ENCODE data around the gene MGP. TPM values are rescaled to one million over a fixed set of nuclear protein-coding genes. Genes with fewer than 3 reads are reported as not detected.

The MGP gene
- total RNA-seq, 2 experiments from 2014 or later, result 1.3 to 1.8 TPM

DNA sequence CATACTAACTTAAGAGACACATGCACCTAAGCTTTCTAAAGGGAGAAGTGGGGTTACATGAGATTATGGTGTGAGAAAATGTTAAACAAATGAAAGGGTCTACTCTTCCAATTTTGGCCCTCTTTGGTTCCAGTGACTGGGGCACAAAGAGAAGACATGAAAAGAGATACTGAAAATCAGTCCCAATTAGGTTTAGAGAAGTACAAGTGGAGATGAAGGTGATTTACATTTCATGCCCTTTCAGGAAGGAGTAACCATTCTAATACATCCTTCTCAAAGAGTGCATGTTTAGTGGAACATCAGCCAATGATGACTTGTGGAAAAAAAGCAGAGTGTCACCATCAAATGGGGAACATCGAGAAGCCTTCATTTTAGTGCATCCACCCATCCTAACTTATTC is 14.4 kb downstream of the MGP start:
- no peak overlapping the region for H3K27ac ChIP-seq (ENCODE audit: low read depth in 1 of 2, low read length in 2 of 2)
- Mint-ChIP-seq H3K4me3 (no peak overlapping the region), H3K9me3 (no peaks in the 10 kb centered on the region), H3K27ac (no peak overlapping the region), H3K27me3 (no peaks in the 10 kb centered on the region), H3K36me3 (ENCODE audit: low read depth) (no peaks in the 10 kb centered on the region), H3K4me1 (ENCODE audit: low read depth) (no peaks in the 10 kb centered on the region)
- no peaks in the 10 kb centered on the region for H3K4me1 ChIP-seq (ENCODE audit: insufficient read depth, low read length)
- H3K4me3 ChIP-seq (ENCODE audit: low read length), result no peak overlapping the region
- H3K27me3 ChIP-seq (ENCODE audit: control insufficient read depth in 1 of 2, insufficient read depth in 2 of 2, low read length in 2 of 2), result peaks cover 0 to 2% of the 10 kb centered on the region in 2 experiments
- ATAC-seq (ENCODE audit: poor library complexity) (no peak), DNase-seq (no peak)
- TF ChIP-seq, protein P1, sequence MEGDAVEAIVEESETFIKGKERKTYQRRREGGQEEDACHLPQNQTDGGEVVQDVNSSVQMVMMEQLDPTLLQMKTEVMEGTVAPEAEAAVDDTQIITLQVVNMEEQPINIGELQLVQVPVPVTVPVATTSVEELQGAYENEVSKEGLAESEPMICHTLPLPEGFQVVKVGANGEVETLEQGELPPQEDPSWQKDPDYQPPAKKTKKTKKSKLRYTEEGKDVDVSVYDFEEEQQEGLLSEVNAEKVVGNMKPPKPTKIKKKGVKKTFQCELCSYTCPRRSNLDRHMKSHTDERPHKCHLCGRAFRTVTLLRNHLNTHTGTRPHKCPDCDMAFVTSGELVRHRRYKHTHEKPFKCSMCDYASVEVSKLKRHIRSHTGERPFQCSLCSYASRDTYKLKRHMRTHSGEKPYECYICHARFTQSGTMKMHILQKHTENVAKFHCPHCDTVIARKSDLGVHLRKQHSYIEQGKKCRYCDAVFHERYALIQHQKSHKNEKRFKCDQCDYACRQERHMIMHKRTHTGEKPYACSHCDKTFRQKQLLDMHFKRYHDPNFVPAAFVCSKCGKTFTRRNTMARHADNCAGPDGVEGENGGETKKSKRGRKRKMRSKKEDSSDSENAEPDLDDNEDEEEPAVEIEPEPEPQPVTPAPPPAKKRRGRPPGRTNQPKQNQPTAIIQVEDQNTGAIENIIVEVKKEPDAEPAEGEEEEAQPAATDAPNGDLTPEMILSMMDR (IDR thresholded peaks at IDR 0.05), result no peak
- POLR2A ChIA-PET, result no interaction called here
- CTCF ChIA-PET, result no interaction called here
- intact Hi-C loops (cut with DNase I, micrococcal nuclease), result no loop called here
- no peaks in the 10 kb centered on the region for H3K36me3 ChIP-seq (ENCODE audit: insufficient read depth, low read length)
- peaks cover 0 to 15% of the 10 kb centered on the region in 2 experiments for H3K9me3 ChIP-seq (ENCODE audit: control insufficient read depth in 1 of 2, insufficient read depth in 1 of 2, low read length in 2 of 2)

GRCh38 chr12:14868916-14869506 is 16.6 kb downstream of the MGP start:
- Mint-ChIP-seq H3K27ac (no peak overlapping the region), H3K36me3 (ENCODE audit: low read depth) (no peaks in the 10 kb centered on the region), H3K9me3 (no peaks in the 10 kb centered on the region), H3K27me3 (no peaks in the 10 kb centered on the region), H3K4me1 (ENCODE audit: low read depth) (no peaks in the 10 kb centered on the region), H3K4me3 (no peak overlapping the region)
- ATAC-seq (ENCODE audit: poor library complexity) (no peak), DNase-seq (no peak)
- no peaks in the 10 kb centered on the region for H3K4me1 ChIP-seq (ENCODE audit: insufficient read depth, low read length)
- CTCF ChIA-PET, result no interaction called here
- POLR2A ChIA-PET, result no interaction called here
- H3K36me3 ChIP-seq (ENCODE audit: insufficient read depth, low read length), result no peaks in the 10 kb centered on the region
- intact Hi-C loops (cut with DNase I, micrococcal nuclease), result no loop called here
- H3K4me3 ChIP-seq (ENCODE audit: low read length), result no peak overlapping the region
- no peak overlapping the region for H3K27ac ChIP-seq (ENCODE audit: low read depth in 1 of 2, low read length in 2 of 2)
- peaks cover 0 to 15% of the 10 kb centered on the region in 2 experiments for H3K9me3 ChIP-seq (ENCODE audit: control insufficient read depth in 1 of 2, insufficient read depth in 1 of 2, low read length in 2 of 2)
- TF ChIP-seq, protein P1 (IDR thresholded peaks at IDR 0.05), result no peak
- H3K27me3 ChIP-seq (ENCODE audit: control insufficient read depth in 1 of 2, insufficient read depth in 2 of 2, low read length in 2 of 2), result peaks cover 0 to 2% of the 10 kb centered on the region in 2 experiments

DNA sequence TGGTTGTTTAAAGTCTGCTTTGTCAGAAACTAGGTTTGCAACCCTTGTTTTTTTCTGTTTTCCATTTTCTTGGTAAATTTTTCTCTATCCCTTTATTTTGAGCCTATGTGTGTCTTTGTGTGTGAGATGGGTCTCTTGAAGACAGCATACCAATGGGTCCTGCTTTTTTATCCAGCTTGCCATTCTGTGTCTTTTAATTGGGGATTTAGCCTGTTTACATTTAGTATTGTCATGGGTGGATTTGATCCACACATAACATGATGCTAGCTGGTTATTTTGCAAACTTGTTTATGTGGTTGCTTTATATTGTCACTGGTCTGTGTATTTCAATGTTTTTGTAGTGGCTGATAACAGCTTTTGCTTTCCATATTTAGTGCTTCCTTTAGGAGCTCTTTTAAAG is 25.2 kb downstream of the MGP start:
- H3K27ac ChIP-seq (ENCODE audit: low read depth in 1 of 2, low read length in 2 of 2), result no peak overlapping the region
- no peak for ATAC-seq (ENCODE audit: poor library complexity)
- ChIA-PET CTCF (no interaction called here), POLR2A (no interaction called here)
- Mint-ChIP-seq H3K4me1 (ENCODE audit: low read depth) (no peaks in the 10 kb centered on the region), H3K9me3 (peaks cover 11% of the 10 kb centered on the region), H3K36me3 (ENCODE audit: low read depth) (peaks cover 17% of the 10 kb centered on the region), H3K27me3 (no peaks in the 10 kb centered on the region), H3K4me3 (no peak overlapping the region), H3K27ac (no peak overlapping the region)
- DNase-seq, result no peak
- no peak overlapping the region for H3K4me3 ChIP-seq (ENCODE audit: low read length)
- no peaks in the 10 kb centered on the region for H3K27me3 ChIP-seq (ENCODE audit: control insufficient read depth in 1 of 2, insufficient read depth in 2 of 2, low read length in 2 of 2)
- no peaks in the 10 kb centered on the region for H3K36me3 ChIP-seq (ENCODE audit: insufficient read depth, low read length)
- H3K9me3 ChIP-seq (ENCODE audit: control insufficient read depth in 1 of 2, insufficient read depth in 1 of 2, low read length in 2 of 2), result peaks cover 8% of the 10 kb centered on the region in 2 experiments
- TF ChIP-seq, protein P1 (IDR thresholded peaks at IDR 0.05), result no peak
- intact Hi-C loops (cut with DNase I, micrococcal nuclease), result no loop called here
- no peaks in the 10 kb centered on the region for H3K4me1 ChIP-seq (ENCODE audit: insufficient read depth, low read length)
